Measurements from ENCODE around the gene RELN. TPM values are rescaled to one million over a fixed set of nuclear protein-coding genes. Genes with fewer than 3 reads are reported as not detected.

The RELN gene
- total RNA-seq, 1 donor, result under 0.01 TPM

- DNase-seq (ENCODE audit: low read depth), result no peak
- no peak for TF ChIP-seq CTCF (IDR thresholded peaks at IDR 0.05; ENCODE audit: insufficient read depth, low read depth, low read length)
- H3K4me3 ChIP-seq (ENCODE audit: low read depth, low read length), result no peak overlapping the region
Observed at GRCh38 chr7:103889451-103889850, 100.0 kb downstream of the RELN start.

GRCh38 chr7:103888603-103889153 is 100.8 kb downstream of the RELN start:
- TF ChIP-seq CTCF (IDR thresholded peaks at IDR 0.05; ENCODE audit: insufficient read depth, low read depth, low read length), result no peak
- no peak overlapping the region for H3K4me3 ChIP-seq (ENCODE audit: low read depth, low read length)
- DNase-seq (ENCODE audit: low read depth), result no peak

GRCh38 chr7:103887853-103888602 is 101.4 kb downstream of the RELN start:
- peak; percentile 15 for TF ChIP-seq CTCF (IDR thresholded peaks at IDR 0.05; ENCODE audit: insufficient read depth, low read depth, low read length)
- no peak overlapping the region for H3K4me3 ChIP-seq (ENCODE audit: low read depth, low read length)
- peak; percentile 85 for DNase-seq (ENCODE audit: low read depth)

- TF ChIP-seq CTCF (IDR thresholded peaks at IDR 0.05; ENCODE audit: insufficient read depth, low read depth, low read length), result no peak
- no peak for DNase-seq (ENCODE audit: low read depth)
- no peak overlapping the region for H3K4me3 ChIP-seq (ENCODE audit: low read depth, low read length)
Observed at GRCh38 chr7:103887050-103887449, 102.4 kb downstream of the RELN start.

- no peak for DNase-seq (ENCODE audit: low read depth)
- TF ChIP-seq CTCF (IDR thresholded peaks at IDR 0.05; ENCODE audit: insufficient read depth, low read depth, low read length), result no peak
- no peak overlapping the region for H3K4me3 ChIP-seq (ENCODE audit: low read depth, low read length)
Observed at GRCh38 chr7:103879928-103880600, 109.4 kb downstream of the RELN start.

GRCh38 chr7:103879411-103879810 is 110.0 kb downstream of the RELN start:
- no peak for TF ChIP-seq CTCF (IDR thresholded peaks at IDR 0.05; ENCODE audit: insufficient read depth, low read depth, low read length)
- DNase-seq (ENCODE audit: low read depth), result no peak
- H3K4me3 ChIP-seq (ENCODE audit: low read depth, low read length), result no peak overlapping the region

All from fibroblast of villous mesenchyme (primary cell).